Psoas muscle (tissue), 8 donors: ENCODE measurements around the gene ALK. TPM values are rescaled to one million over a fixed set of nuclear protein-coding genes. Genes with fewer than 3 reads are reported as not detected.

Source experiments
- ATAC-seq, 4 donors: fragments of 200-7000 bp; cut with Tn5 transposase; one replicate each; pipeline ENCODE4 v1.9.1; 2020; ENCODE audit warnings: moderate library complexity in 3 of 4, mild to moderate bottlenecking in 2 of 4
- DNase-seq, 2 donors: peaks; one replicate each; pipeline ENCODE4 v3.0.0-alpha.2; 2020
- H3K27ac ChIP-seq: fragments of 200-600 bp; one replicate; pipeline ENCODE4 v1.8.0; 2022
- H3K27me3 ChIP-seq, 3 donors: fragments of 200-600 bp in 1 of 3; one replicate each; pipeline versions ENCODE4 v1.6.1 to v1.8.0; 2013 to 2022; ENCODE audit warnings: low read length in 2 of 3, mild to moderate bottlenecking in 2 of 3, moderate library complexity in 1 of 3; ENCODE audit not compliant: insufficient read depth in 3 of 3
- H3K36me3 ChIP-seq, 2 donors: fragments of 200-600 bp in 1 of 2; one replicate each; pipeline versions ENCODE4 v1.6.1 to v1.8.0; 2013 to 2022; ENCODE audit warnings: low read depth in 1 of 2, mild to moderate bottlenecking in 1 of 2, moderate library complexity in 1 of 2; ENCODE audit not compliant: insufficient read depth in 1 of 2
- H3K4me1 ChIP-seq: fragments of 200-600 bp; one replicate; pipeline ENCODE4 v1.8.0; 2022
- H3K4me3 ChIP-seq: fragments of 200-600 bp; one replicate; pipeline ENCODE4 v1.8.0; 2022; ENCODE audit warnings: mild to moderate bottlenecking
- H3K9me3 ChIP-seq: fragments of 200-600 bp; one replicate; pipeline ENCODE4 v1.8.0; 2022
- CTCF ChIP-seq: fragments of 200-600 bp; IDR thresholded peaks from one replicate; pipeline ENCODE4 v1.8.0; 2022; ENCODE audit warnings: antibody characterized with exemption
- WGBS, 3 donors: extraction: QIAGEN DNeasy Blood & Tissue Kit; methylation state at CpG; one replicate each; pipeline versions ENCODE4 v1.1.6 to v1.1.7; 2013; 5-methylcytosine and 5-hydroxymethylcytosine counted together
- intact Hi-C, 2 donors: fragments of 100-400 bp; cut with DNase I; formaldehyde crosslinking; loops; one replicate each; pipeline versions ENCODE4 v1.11.0 to v1.14.2; 2022
- polyA plus RNA-seq, 3 donors: library from polyadenylated mRNA; stranded (reverse); fragments of 200-250 nt; gene quantifications; one replicate each; pipeline ENCODE4 v1.2.3, GENCODE V29; 2013
- total RNA-seq, 4 donors: library from RNA; stranded (reverse); fragmentation: NEBNext Ultra II Directional in 2 of 4; extraction: Animal tissue kit (Norgen Biotek cat#: 25700) in 2 of 4; gene quantifications; one replicate each; pipeline versions ENCODE4 v1.2.1 to v1.2.4, GENCODE V29; 2021 to 2023
- donor health status: healthy with polysubstance abuse.
- donor health status: DM: no; HTN: no; CAD: no; lungs with moderate emphysema.
- donor health status: Bipolar disorder and iron deficiency.
- donor health status: healthy.
- donor health status: DM: yes; HTN: yes; CAD: no.
- donor health status: DM: no; HTN: no; CAD: no.
- donor health status: DM: no; HTN: no; CAD: no.
- donor health status: DM: yes; HTN: yes; CAD: no.

Gene ALK
- total and polyA plus RNA-seq, 7 donors = 0.03 to 0.32 (median 0.08) TPM; not detected in 2

DNA sequence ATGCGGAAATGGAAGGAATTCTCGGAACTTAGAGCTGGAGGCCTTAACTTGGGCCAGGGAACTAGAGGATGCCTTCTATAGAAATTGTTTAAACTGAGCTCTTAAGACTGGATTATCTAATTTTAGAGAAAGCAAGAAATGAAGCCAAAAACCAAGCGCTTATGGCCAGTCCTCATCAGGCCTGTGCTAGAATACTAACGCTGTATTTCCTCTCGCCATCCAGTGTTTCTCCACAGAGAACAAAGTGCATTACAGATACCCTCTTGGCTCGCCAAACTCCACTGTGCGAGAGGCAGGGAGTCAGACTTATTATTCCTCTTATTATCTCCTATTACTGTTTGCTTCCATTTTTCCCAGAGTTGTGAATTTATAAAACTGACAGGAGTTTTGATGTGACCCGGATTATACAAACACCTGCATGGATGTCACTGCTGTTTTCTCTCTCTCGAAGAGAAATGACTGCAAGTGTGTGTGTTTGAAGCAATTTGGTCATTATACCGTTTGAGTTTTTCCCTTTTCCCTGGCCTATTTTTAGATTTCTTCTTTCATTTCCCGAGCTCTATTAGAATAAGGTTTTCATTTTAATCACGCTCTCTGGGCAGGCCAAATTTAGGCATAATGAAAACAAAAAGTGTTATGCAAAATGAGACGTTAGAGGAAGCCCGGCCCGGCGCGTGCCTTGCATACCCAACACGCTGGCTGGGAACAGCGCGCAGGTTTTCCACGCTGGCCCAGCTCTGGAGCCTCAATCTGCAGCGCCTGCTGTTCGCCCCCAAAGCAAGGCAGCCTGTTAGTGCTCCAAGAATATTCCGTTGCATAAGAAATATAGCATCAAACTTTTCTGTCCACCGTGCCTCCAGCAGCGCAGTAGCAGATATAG is 103.3 kb downstream of the ALK start:
- 85 to 89% (median 88%) methylated on average over 26 of the region's 26 CpGs for WGBS, 3 donors
- Histone ChIP-seq H3K4me1 (no peaks in the 10 kb centered on the region), H3K4me3 (no peak overlapping the region), H3K27me3 (no peaks in the 10 kb centered on the region), H3K36me3 (no peaks in the 10 kb centered on the region), H3K27ac (no peak overlapping the region), H3K9me3 (no peaks in the 10 kb centered on the region)
- no peak for TF ChIP-seq CTCF
- intact Hi-C loops = no loop called here
- DNase-seq = no peak
- ATAC-seq = no peak

GRCh38 chr2:29817299-29817698 is 104.1 kb downstream of the ALK start:
- DNase-seq = no peak
- Histone ChIP-seq H3K36me3 (no peaks in the 10 kb centered on the region), H3K9me3 (no peaks in the 10 kb centered on the region), H3K27me3 (no peaks in the 10 kb centered on the region), H3K4me1 (no peaks in the 10 kb centered on the region), H3K4me3 (no peak overlapping the region), H3K27ac (no peak overlapping the region)
- WGBS, 3 donors = 72 to 88% (median 85%) methylated on average over 4 of the region's 4 CpGs
- intact Hi-C loops = no loop called here
- TF ChIP-seq CTCF = no peak
- ATAC-seq = no peak

- Histone ChIP-seq H3K4me3 (no peak overlapping the region), H3K36me3 (no peaks in the 10 kb centered on the region), H3K27me3 (no peaks in the 10 kb centered on the region), H3K27ac (no peak overlapping the region), H3K9me3 (no peaks in the 10 kb centered on the region), H3K4me1 (no peaks in the 10 kb centered on the region)
- no peak for TF ChIP-seq CTCF
- no peak for DNase-seq
- 35 to 52% (median 48%) methylated on average over 4 of the region's 4 CpGs for WGBS, 3 donors
- no peak for ATAC-seq
- intact Hi-C loops = no loop called here
Observed at GRCh38 chr2:29816651-29817050, 104.7 kb downstream of the ALK start.

DNA sequence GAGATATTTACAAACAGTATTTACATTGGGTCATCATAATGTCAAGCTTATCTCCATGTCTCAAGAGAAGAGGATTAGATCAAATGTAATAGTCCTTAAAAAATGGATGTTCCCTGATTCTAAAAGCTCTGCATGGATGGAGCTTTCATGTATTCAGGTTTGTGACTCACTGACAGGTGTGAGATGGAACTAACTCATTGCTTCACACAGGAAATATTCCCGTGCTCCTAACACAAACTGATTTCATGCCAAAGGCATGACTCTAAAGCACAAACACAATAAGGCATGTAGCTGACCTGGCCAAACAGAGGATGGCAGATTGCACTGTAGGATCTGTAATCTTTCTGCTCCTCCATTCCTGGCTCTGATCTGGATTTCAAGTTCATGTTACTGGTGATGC is 110.0 kb downstream of the ALK start:
- no peaks in the 10 kb centered on the region for H3K4me1 ChIP-seq
- ATAC-seq = no peak
- no peaks in the 10 kb centered on the region for H3K9me3 ChIP-seq
- H3K4me3 ChIP-seq = no peak overlapping the region
- no peaks in the 10 kb centered on the region for H3K27me3 ChIP-seq
- 13 to 24% (median 21%) methylated on average over 1 of the region's 1 CpG for WGBS, 3 donors
- intact Hi-C loops = no loop called here
- H3K36me3 ChIP-seq = no peaks in the 10 kb centered on the region
- TF ChIP-seq CTCF = no peak
- DNase-seq = no peak
- H3K27ac ChIP-seq = no peak overlapping the region
